Head of caudate nucleus (tissue), 42 donors: ENCODE data around the gene ARAP2.
"Not testable (repeated sequence)": the region's sequence is repeated elsewhere in the genome, so short reads cannot be mapped to it uniquely, and the experiment has no call there.

Source experiments
- DNase-seq, 42 donors: peaks; one replicate each; pipeline versions ENCODE4 v3.0.0 to v3.0.0-alpha.2; 2020 to 2021; ENCODE audit warnings: mixed read lengths in 7 of 42
- intact Hi-C: fragments of 100-400 bp; cut with DNase I; formaldehyde crosslinking; loops from one replicate; pipeline ENCODE4 v1.15.0; 2022

ARAP2 gene

GRCh38 chr4:36198068-36198808 is 46.1 kb downstream of the ARAP2 start:
- intact Hi-C loops = no loop called here
- no peak for DNase-seq

GRCh38 chr4:36197501-36197900 is 46.8 kb downstream of the ARAP2 start:
- intact Hi-C loops = no loop called here
- DNase-seq = no peak

GRCh38 chr4:36196145-36196913 is 48.0 kb downstream of the ARAP2 start:
- intact Hi-C loops = no loop called here
- DNase-seq = no peak

GRCh38 chr4:36192922-36193321 is 51.4 kb downstream of the ARAP2 start:
- DNase-seq = no peak
- intact Hi-C loops = no loop called here

- no peak for DNase-seq
- intact Hi-C loops = no loop called here
Measured at GRCh38 chr4:36189511-36190226, 54.6 kb downstream of the ARAP2 start.

- peak in 2 of 42 donors; percentile 46 to 47 for DNase-seq
- intact Hi-C loops = no loop called here
Measured at GRCh38 chr4:36187723-36188333, 56.5 kb downstream of the ARAP2 start.

GRCh38 chr4:36183665-36184393 is 60.5 kb downstream of the ARAP2 start:
- DNase-seq = no peak
- intact Hi-C loops = no loop called here

- DNase-seq = no peak
- intact Hi-C loops = no loop called here
Measured at GRCh38 chr4:36183232-36183631, 61.1 kb downstream of the ARAP2 start.

GRCh38 chr4:36182315-36182714 is 62.0 kb downstream of the ARAP2 start:
- DNase-seq, intact Hi-C loops: not testable (repeated sequence)

- DNase-seq = no peak
- intact Hi-C loops = no loop called here
Measured at GRCh38 chr4:36180206-36180605, 64.1 kb downstream of the ARAP2 start.

GRCh38 chr4:36178484-36178883 is 65.8 kb downstream of the ARAP2 start:
- intact Hi-C loops = no loop called here
- DNase-seq = no peak

GRCh38 chr4:36177946-36178345 is 66.4 kb downstream of the ARAP2 start:
- intact Hi-C loops = no loop called here

GRCh38 chr4:36174570-36174969 is 69.7 kb downstream of the ARAP2 start:
- no peak for DNase-seq
- intact Hi-C loops = no loop called here

More at GRCh38 chr4:36177946-36178345, 66.4 kb downstream of the ARAP2 start:
- no peak for DNase-seq

GRCh38 chr4:36173905-36174304 is 70.4 kb downstream of the ARAP2 start:
- intact Hi-C loops = no loop called here
- DNase-seq = no peak

GRCh38 chr4:36172656-36173055 is 71.7 kb downstream of the ARAP2 start:
- intact Hi-C loops = no loop called here
- peak in 20 of 42 donors; percentile 10 to 73 (median 41) for DNase-seq

GRCh38 chr4:36168127-36168878 is 76.0 kb downstream of the ARAP2 start:
- no peak for DNase-seq
- intact Hi-C loops = no loop called here

- intact Hi-C loops = no loop called here
Measured at GRCh38 chr4:36165631-36166005, 78.7 kb downstream of the ARAP2 start.

More at GRCh38 chr4:36165631-36166005, 78.7 kb downstream of the ARAP2 start:
- DNase-seq = no peak
